ENCODE data around the gene CAMK1. TPM values are rescaled to one million over a fixed set of nuclear protein-coding genes. Genes with fewer than 3 reads are reported as not detected.

CAMK1 gene
- polyA plus RNA-seq, 1 experiment: 26.8 TPM

GRCh38 chr3:9795207-9795606 lies 25.5 kb upstream of the CAMK1 start:
- no peak for DNase-seq (ENCODE audit: low read depth, low spot score)
- no peak overlapping the region for H3K27ac ChIP-seq (ENCODE audit: low read depth, low read length)
- peaks cover 2% of the 10 kb centered on the region; the same call in 1 of the 2 replicates for H3K9me3 ChIP-seq (ENCODE audit: control insufficient read depth, insufficient read depth, low read length)
- CTCF ChIA-PET: no interaction called here
- H3K27me3 ChIP-seq (ENCODE audit: control insufficient read depth, insufficient read depth, low read length): no peaks in the 10 kb centered on the region
- no peak for TF ChIP-seq CTCF (IDR thresholded peaks at IDR 0.05; ENCODE audit: low read depth, low read length)
- H3K4me3 ChIP-seq (ENCODE audit: low read depth, low read length): no peak overlapping the region
- POLR2A ChIA-PET: no interaction called here

GRCh38 chr3:9794400-9794799 lies 24.7 kb upstream of the CAMK1 start:
- CTCF ChIA-PET: no interaction called here
- no peak for TF ChIP-seq CTCF (IDR thresholded peaks at IDR 0.05; ENCODE audit: low read depth, low read length)

GRCh38 chr3:9793161-9793781 lies 23.5 kb upstream of the CAMK1 start:
- no peak for TF ChIP-seq CTCF (IDR thresholded peaks at IDR 0.05; ENCODE audit: low read depth, low read length)
- H3K27ac ChIP-seq (ENCODE audit: low read depth, low read length): peak overlapping the region; percentile 93
- no peaks in the 10 kb centered on the region for H3K27me3 ChIP-seq (ENCODE audit: control insufficient read depth, insufficient read depth, low read length)
- peak overlapping the region; percentile 99 for H3K4me3 ChIP-seq (ENCODE audit: low read depth, low read length)
- DNase-seq (ENCODE audit: low read depth, low spot score): no peak
- peaks cover 2% of the 10 kb centered on the region; the same call in 1 of the 2 replicates for H3K9me3 ChIP-seq (ENCODE audit: control insufficient read depth, insufficient read depth, low read length)
- POLR2A ChIA-PET: interaction anchor here (0.6 to 1.8 kb wide), 14 partner anchors 12 to 153 kb away, joined by 3 to 18 read pairs (median 4); partner anchors contain the start of genes BRPF1, CAMK1, CRELD1 and IL17RC
- CTCF ChIA-PET: interaction anchor here (0.6 to 1.1 kb wide), 4 partner anchors 7 to 189 kb away, joined by 3 to 8 read pairs (median 4); no protein-coding TSS in a partner anchor

More at GRCh38 chr3:9794400-9794799, 24.7 kb upstream of the CAMK1 start:
- no peak overlapping the region for H3K4me3 ChIP-seq (ENCODE audit: low read depth, low read length)
- peaks cover 2% of the 10 kb centered on the region; the same call in 1 of the 2 replicates for H3K9me3 ChIP-seq (ENCODE audit: control insufficient read depth, insufficient read depth, low read length)
- POLR2A ChIA-PET: no interaction called here
- no peaks in the 10 kb centered on the region for H3K27me3 ChIP-seq (ENCODE audit: control insufficient read depth, insufficient read depth, low read length)
- DNase-seq (ENCODE audit: low read depth, low spot score): no peak
- no peak overlapping the region for H3K27ac ChIP-seq (ENCODE audit: low read depth, low read length)

GRCh38 chr3:9792405-9793160 lies 22.8 kb upstream of the CAMK1 start, which contains the start of the genes ARPC4 and TADA3:
ARPC4 (plus strand) TSS chr3:9793082; CDS start chr3:9793122, 40 bp downstream.
TADA3 (minus strand) TSS chr3:9792473; CDS start chr3:9791466, 1,007 bp downstream.
- CTCF ChIA-PET: interaction anchor here (0.6 to 1.1 kb wide), 5 partner anchors 8 to 190 kb away, joined by 3 to 8 read pairs (median 4); partner anchors contain the start of gene BRPF1
- no peak for TF ChIP-seq CTCF (IDR thresholded peaks at IDR 0.05; ENCODE audit: low read depth, low read length)
- POLR2A ChIA-PET: interaction anchor here (0.6 to 1.8 kb wide), 14 partner anchors 13 to 223 kb away, joined by 3 to 18 read pairs (median 4); partner anchors contain the start of genes BRPF1, CAMK1, CRELD1 and IL17RC

More at GRCh38 chr3:9792405-9793160, 22.8 kb upstream of the CAMK1 start, which contains the start of the genes ARPC4 and TADA3:
- Histone ChIP-seq H3K4me3 (ENCODE audit: low read depth, low read length) (peak within 1 kb of the TSS; percentile 99), H3K27ac (ENCODE audit: low read depth, low read length) (peak within 1 kb of the TSS; percentile 93), H3K9me3 (ENCODE audit: control insufficient read depth, insufficient read depth, low read length) (peaks cover 2% of the 10 kb centered on the region; the same call in 1 of the 2 replicates), H3K27me3 (ENCODE audit: control insufficient read depth, insufficient read depth, low read length) (no peaks in the 10 kb centered on the region)
- DNase-seq (ENCODE audit: low read depth, low spot score): peak; percentile 96
